ENCODE measurements around the gene TTC7B. TPM values are rescaled to one million over a fixed set of nuclear protein-coding genes. Genes with fewer than 3 reads are reported as not detected.

Gene TTC7B
- total and polyA plus RNA-seq, 2 of the 13 experiments (the other 11 are each of a cell fraction or from before 2014, with no cell fraction given): 1.3 to 3.2 TPM

DNA sequence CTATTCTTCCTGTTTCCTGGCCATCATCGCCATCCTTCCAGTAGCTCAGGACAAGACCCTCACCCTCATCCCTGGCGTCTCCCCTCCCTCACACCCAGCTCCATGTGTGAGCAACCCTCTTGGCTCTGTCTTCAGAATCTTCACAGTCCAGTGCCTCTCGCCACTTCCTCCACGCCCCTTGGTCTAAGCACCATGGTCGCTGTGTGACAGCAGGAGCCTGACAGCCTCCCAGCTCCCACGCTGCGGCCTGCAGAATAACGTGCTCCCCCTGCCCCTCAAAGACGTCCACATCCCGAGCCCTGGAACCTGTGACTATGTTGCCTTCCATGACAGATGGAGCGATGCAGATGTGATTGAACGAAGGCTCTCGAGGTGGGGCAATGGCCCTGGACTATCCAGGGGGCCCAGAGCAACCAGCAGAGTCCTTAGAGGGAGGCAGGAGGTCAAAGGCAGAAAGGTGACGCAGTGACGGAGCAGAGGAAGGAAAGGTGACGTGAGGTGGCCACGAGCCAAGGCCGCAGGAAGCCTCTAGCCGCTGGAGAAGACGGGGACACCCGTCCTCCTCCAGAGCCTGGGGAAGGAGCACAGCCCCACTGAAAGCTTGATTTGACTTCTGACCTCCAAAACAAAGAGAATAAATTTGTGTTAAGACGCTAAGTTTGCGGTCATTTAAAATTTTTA is 279.6 kb downstream of the TTC7B start (continued):
- TF ChIP-seq PHB2 (IDR thresholded peaks at IDR 0.05; ENCODE audit: partially characterized antibody): no peak
- TF ChIP-seq SMARCC2 (IDR thresholded peaks at IDR 0.05): no peak
- TF ChIP-seq, protein P1, sequence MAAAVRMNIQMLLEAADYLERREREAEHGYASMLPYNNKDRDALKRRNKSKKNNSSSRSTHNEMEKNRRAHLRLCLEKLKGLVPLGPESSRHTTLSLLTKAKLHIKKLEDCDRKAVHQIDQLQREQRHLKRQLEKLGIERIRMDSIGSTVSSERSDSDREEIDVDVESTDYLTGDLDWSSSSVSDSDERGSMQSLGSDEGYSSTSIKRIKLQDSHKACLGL (CRISPR knock-in tag; IDR thresholded peaks at IDR 0.05): no peak
- no peak for TF ChIP-seq ZNF747 (CRISPR knock-in tag; IDR thresholded peaks at IDR 0.05; ENCODE audit: borderline replicate concordance)
- no peak for TF ChIP-seq HNRNPK (IDR thresholded peaks at IDR 0.05; ENCODE audit: low read depth, low read length, poor library complexity, severe bottlenecking)

GRCh38 chr14:90536092-90536491 is 280.1 kb downstream of the TTC7B start:
- no peaks in the 10 kb centered on the region; the same call in 1 of the 2 replicates for H3K4me1 ChIP-seq (ENCODE audit: insufficient read depth, low read length)
- DNase-seq (ENCODE audit: low spot score) (no peak), FAIRE-seq (no peak), ATAC-seq (no peak)
- H3K36me3 ChIP-seq (replicated peaks in 1 of 2; ENCODE audit: control insufficient read depth in 1 of 2, insufficient read depth in 2 of 2, low read length in 2 of 2): no peaks in the 10 kb centered on the region
- intact Hi-C loops (cut with micrococcal nuclease; ENCODE audit: unreplicated experiment): no loop called here
- H3K27me3 ChIP-seq (ENCODE audit: control insufficient read depth in 1 of 2, insufficient read depth in 2 of 2, low read length in 2 of 2): peaks cover 0 to 7% of the 10 kb centered on the region in 2 experiments; a peak in 1 of 5 replicates
- H3K9ac ChIP-seq (ENCODE audit: insufficient read depth, low read depth, low read length): no peak overlapping the region
- ChIA-PET CTCF (ENCODE audit: low intra/inter-chr PET ratio, low total read pairs) (no interaction called here), POLR2A (no interaction called here)
- WGBS (ENCODE audit: low lambda C conversion rate): 61% methylated on average over 11 of the region's 11 CpGs
- no peak overlapping the region for H3K4me2 ChIP-seq (ENCODE audit: low read depth, low read length)
- no peak overlapping the region for H2AFZ ChIP-seq (ENCODE audit: low read length)
- no peak overlapping the region for H3K4me3 ChIP-seq (replicated peaks in 1 of 3; ENCODE audit: insufficient read depth in 1 of 3, low read depth in 2 of 3, low read length in 3 of 3)
- H3K9me3 ChIP-seq (ENCODE audit: low read length): no peaks in the 10 kb centered on the region
- H4K20me1 ChIP-seq (ENCODE audit: insufficient read depth, low read length): no peaks in the 10 kb centered on the region
- H3K79me2 ChIP-seq (ENCODE audit: insufficient read depth, low read length): no peaks in the 10 kb centered on the region
- BruUV-seq (replicated peaks): no TSS peak
- no peak for TF ChIP-seq ISL2 (CRISPR knock-in tag; IDR thresholded peaks at IDR 0.05)
- no peak for TF ChIP-seq SALL1 (CRISPR knock-in tag; IDR thresholded peaks at IDR 0.05)
- in situ Hi-C loops (cut with HindIII; ENCODE audit: extremely low pct_ligation_motif_present, low pct_unique_long_range_greater_than_20kb): no loop called here
- H3K27ac ChIP-seq (ENCODE audit: extremely low read length, insufficient read depth, low read length): no peak overlapping the region
